Thyroid gland (tissue), 4 donors: ENCODE results near the gene CHST4.
A peak's percentile ranks its signal among the peaks of the same experiment; 100 is the strongest.

Source experiments
- POLR2A ChIP-seq, 2 donors: fragments of 450-650 bp; IDR thresholded peaks; one replicate each; pipeline ENCODE4 v1.6.1; 2017; ENCODE audit warnings: antibody characterized with exemption in 2 of 2, mild to moderate bottlenecking in 2 of 2, moderate library complexity in 1 of 2
- TF ChIP-seq, protein P1 (sequence below), 6 experiments: fragments of 200-600 bp in 3 of 6; fragments of 450-650 bp in 3 of 6; sonication (generic) in 3 of 6; IDR thresholded peaks; one replicate each; pipeline ENCODE4 v1.5.1; 2016 to 2019; ENCODE audit warnings: antibody characterized with exemption in 6 of 6, mild to moderate bottlenecking in 2 of 6, inconsistent platforms in 1 of 6, moderate library complexity in 1 of 6

DNA sequence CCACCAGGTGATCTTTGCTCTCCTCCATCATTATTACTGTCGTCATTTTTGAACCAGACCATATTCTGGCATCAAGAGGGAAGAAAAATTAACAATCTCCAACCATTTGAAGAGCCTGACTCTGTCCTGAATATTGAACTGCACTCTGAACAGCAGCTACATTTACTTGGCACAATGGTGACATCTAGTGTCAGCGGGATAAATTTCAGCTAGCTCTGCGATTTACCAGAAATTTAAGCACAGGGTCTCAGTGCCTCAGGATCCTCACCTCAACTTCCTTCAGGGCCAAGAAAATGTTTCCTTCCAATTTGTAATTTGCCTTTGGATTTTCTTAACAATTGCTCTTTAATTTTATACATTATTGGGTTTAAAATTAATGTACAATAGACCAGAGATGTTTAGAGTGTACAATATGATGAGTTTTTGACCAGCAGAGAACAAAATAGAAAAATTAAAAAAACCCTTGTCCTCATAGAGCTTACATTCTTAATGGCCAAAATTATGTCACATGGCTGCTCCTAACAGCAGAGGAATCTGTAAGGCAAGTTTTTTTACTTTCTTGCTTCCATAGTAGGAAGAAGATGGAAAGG, 26.4 kb upstream of the CHST4 start:
- TF ChIP-seq, protein P1, sequence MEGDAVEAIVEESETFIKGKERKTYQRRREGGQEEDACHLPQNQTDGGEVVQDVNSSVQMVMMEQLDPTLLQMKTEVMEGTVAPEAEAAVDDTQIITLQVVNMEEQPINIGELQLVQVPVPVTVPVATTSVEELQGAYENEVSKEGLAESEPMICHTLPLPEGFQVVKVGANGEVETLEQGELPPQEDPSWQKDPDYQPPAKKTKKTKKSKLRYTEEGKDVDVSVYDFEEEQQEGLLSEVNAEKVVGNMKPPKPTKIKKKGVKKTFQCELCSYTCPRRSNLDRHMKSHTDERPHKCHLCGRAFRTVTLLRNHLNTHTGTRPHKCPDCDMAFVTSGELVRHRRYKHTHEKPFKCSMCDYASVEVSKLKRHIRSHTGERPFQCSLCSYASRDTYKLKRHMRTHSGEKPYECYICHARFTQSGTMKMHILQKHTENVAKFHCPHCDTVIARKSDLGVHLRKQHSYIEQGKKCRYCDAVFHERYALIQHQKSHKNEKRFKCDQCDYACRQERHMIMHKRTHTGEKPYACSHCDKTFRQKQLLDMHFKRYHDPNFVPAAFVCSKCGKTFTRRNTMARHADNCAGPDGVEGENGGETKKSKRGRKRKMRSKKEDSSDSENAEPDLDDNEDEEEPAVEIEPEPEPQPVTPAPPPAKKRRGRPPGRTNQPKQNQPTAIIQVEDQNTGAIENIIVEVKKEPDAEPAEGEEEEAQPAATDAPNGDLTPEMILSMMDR (IDR thresholded peaks at IDR 0.05) = peak; percentile 15 to 67 (median 49)
- no peak for TF ChIP-seq POLR2A (IDR thresholded peaks at IDR 0.05)
